ENCODE measurements around the gene GAS6.
"Not testable (repeated sequence)": the region's sequence is repeated elsewhere in the genome, so short reads cannot be mapped to it uniquely, and the experiment has no call there.

Gene GAS6

DNA sequence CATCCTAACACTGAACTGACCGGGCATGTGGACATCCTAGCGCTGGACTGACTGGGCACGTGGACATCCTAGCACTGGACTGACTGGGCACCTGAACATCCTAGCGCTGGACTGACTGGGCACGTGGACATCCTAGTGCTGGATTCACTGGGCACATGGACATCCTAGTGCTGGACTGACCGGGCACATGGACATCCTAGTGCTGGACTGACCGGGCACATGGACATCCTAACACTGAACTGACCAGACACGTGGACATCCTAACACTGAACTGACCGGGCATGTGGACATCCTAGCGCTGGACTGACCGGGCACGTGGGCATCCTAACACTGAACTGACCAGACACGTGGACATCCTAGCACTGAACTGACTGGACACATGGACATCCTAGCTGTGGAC is 73.9 kb downstream of the GAS6 start:
- DNase-seq (ENCODE audit: low spot score), result not testable (repeated sequence)

- DNase-seq (ENCODE audit: low spot score), result no peak
Observed at GRCh38 chr13:113789167-113789566, 74.7 kb downstream of the GAS6 start.

DNA sequence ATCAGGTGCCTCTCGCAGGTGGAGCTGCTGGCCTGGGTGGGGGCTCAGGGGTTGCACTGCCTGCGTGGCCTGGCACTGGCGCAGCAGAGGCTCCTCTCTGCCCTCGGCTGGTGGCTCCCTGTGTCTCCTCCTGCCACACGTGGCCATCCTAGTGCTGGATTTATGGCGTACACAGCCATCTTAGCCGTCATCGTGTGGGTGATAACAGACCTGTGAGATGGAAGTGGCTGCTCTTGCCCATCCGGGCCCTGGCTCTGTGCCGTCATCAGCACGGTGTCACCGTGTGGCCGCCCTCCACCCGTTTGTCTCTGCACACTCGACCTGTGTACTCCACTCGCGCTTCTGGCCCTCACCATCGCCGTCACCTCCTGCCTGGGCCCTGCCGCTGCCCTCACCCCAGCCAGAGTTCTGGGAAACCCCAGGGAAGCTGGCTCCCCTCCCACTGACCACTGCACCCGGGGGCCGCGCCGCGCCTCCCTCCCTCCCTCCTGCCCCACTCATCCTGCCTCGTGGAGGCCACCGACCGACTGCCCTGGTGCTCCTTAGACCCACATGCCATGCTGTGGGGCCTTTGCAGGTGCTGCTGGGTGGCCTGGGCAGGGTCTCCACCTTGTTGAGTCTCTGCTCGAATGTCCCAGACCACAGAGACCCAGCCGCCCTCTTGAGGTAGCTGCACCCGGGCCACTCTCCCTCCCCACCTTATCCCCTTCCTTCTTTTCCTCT is 75.3 kb downstream of the GAS6 start:
- no peak for DNase-seq (ENCODE audit: low spot score)

- no peak for DNase-seq (ENCODE audit: low spot score)
Observed at GRCh38 chr13:113787694-113788093, 76.2 kb downstream of the GAS6 start.

DNA sequence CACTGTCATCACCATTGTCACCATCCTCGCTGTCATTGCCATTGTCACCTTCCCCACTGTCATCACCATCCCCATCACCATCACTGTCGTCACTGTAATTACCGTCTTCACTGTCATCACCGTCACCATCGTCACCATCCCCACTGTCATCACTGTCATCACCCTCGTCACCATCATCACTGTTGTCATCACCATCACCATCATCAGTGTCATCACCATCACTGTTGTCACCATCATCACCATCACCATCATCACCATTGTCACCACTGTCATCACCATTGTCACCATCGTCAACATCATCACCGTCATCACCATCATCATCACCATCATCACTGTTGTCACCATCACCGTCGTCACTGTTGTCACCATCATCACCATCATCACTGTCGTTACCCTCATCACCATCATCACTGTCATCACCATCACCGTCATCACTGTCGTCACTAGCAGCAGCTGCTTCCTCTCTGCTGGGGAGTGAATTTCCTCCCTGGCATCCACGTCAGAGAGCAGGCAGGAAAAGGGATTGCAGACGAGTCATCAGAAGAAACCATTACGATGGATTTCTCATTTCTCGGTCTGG is 77.5 kb downstream of the GAS6 start:
- no peak for DNase-seq (ENCODE audit: low spot score)

GRCh38 chr13:113785051-113786010 is 78.5 kb downstream of the GAS6 start:
- DNase-seq (ENCODE audit: low spot score), result peak; percentile 59

- DNase-seq (ENCODE audit: low spot score), result no peak
Observed at GRCh38 chr13:113784645-113785024, 79.2 kb downstream of the GAS6 start.

GRCh38 chr13:113783966-113784644 is 79.8 kb downstream of the GAS6 start:
- no peak for DNase-seq (ENCODE audit: low spot score)

- no peak for DNase-seq (ENCODE audit: low spot score)
Observed at GRCh38 chr13:113783200-113783881, 80.5 kb downstream of the GAS6 start.

DNA sequence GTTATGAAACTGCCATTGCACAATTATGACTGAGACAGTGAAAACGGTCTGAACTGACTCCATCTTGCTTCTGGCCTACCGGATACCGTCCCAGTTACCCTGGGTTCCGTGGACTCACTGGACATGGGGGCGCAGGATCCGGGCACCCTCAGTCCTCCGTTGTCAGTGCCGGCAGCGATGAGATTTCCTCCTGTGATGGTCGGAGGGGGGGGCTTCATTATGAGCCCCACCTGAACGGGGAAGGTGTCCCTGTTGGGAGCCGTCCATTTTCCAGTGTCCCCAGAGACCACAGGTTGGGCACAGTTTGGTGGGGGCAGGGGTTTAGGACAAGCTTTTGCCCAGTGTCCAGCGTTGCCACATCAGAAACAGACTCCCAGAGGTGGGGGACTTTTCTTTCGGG is 81.4 kb downstream of the GAS6 start:
- no peak for DNase-seq (ENCODE audit: low spot score)

GRCh38 chr13:113781571-113781970 is 82.3 kb downstream of the GAS6 start:
- no peak for DNase-seq (ENCODE audit: low spot score)

DNA sequence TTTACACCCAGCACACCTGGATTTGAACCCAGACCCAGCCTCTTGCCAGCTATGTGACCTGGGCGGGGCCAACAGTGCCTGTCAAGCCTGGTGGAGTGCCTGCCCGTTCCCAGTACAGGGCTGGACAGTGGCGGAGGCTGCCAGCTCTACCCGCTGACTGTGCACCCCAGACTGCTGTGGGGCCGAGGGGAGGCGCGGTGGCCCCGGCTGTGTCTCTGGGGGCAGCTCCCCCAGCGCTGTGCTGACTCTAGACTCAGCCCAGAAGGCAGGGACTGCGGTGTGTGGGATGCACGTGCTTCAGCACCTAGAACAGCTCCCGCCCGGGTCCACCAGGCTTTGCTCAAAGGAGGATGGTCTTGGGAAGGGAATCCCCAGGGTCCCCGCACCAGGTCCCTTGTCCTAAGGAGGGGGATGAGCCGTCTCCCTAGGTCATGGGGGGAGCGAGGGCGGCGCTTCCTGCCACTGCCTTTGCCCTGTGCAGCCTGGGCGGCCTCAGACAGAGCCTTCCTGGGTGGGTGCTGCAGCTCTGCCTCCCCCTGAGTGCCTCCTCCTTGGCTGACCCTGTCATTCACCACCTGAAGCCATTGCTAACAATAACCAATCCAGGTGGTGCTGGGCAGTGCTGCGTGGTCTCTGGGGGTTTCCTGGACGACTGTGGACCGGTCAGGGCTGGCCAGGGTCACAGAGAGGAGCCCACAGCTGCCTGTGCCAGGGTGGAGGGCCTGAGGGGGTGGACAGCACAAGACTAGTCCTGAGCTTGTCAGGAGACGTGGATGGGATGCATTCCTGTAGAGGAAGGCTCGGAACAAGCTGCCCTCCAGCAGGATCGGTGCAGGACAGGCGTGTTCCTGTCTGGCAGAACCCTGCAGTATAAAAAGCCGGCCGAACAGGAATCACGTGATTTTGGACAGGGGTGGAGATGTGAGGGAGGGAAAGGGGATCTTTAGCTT is 86.3 kb downstream of the GAS6 start:
- DNase-seq (ENCODE audit: low spot score), result peak; percentile 63

GRCh38 chr13:113776231-113777125 is 87.4 kb downstream of the GAS6 start:
- DNase-seq (ENCODE audit: low spot score), result no peak

DNA sequence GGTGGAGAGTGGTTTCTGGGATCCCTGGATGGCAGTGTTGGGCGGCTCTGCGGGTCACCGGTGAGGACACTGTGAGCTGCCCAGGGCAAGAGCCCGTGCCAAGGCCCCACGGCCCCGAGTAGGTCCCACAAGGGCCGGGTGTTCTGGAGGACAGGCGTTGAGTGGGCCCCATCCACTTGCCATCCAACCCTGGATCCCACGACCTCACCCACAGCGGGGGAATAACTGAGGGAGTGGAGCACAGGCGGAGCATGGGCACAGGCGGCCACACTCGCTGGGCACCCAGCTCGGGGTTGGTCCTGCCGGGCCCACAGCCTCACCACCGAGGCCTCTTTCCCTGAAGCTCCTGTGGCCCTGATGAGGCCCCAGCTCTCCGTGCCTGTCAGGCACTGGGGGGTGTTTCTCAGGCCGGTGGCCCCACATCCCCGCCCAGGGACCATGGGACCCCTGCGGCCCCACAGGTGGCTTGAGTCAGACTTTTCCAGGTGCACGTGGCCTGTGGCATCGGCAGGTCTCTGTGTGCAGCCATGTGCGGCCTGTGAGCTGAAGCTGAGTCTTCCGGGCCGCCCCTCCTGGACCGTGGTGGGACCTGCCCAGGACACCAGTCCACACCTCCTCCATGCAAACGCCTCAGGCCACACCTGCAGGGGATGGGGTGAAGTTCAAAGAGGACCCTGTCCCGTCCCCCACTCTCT is 88.3 kb downstream of the GAS6 start:
- DNase-seq (ENCODE audit: low spot score), result no peak

DNA sequence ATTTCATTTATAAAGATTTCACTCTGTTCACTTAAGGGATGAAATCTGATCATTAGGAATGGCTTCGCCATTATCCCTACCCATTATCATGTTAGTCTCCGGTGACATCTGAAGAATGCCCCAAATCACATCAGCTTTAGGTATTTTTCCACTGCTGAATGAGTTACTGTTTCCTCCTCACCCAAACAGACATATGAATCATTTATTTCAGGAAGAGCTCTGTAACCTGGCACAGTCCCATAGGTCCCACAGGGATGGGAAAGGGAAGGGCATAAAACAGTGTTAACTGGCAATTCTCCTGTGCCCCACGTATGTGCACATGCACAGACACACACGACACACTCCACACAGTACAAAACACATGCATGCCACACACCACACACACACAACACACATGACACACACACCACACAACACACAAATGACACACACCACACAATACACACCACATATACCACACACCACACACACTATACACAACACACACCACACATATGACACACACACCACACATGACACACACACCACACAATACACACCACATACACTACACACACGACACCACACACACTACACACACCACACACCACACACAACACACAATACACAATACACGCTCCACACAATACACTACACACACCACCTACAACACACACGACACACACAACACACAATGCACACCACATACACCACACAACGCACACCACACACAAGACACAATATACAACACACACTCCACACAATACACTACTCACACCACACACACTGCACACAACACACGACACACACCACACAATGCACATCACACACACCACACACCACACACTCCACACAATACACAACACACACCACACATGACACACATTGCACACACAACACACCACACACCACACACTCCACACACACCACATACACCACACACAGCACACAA is 89.4 kb downstream of the GAS6 start:
- DNase-seq (ENCODE audit: low spot score), result peak; percentile 72

DNA sequence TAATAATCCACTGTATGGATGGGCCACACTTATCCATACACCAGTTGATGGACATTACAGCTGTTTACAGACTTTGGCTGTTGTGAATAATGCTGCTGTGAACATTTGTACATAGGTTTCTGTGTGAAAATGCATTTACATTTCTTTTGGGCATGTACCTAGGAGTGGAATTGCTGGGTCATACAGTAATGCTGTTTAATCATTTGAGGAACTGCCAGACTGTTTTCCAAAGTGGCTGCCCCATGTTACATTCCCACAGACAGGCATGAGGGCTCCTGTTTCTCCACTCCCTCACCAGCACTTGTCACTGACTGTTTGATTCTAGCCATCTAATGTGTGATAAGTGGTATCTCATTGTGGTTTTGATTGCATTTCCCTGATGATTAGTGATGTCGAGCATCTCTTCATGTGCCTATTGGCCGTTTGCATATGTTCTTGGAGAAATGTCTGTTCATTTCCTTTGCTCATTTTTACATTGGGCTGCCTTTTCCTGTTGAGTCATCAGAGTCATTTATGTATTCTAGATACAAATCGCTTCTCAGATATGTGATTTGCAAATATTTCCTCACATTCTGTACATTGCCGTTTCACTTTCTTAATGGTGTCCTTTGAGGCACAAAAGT is 92.1 kb downstream of the GAS6 start:
- DNase-seq (ENCODE audit: low spot score), result no peak

- DNase-seq (ENCODE audit: low spot score), result no peak
Observed at GRCh38 chr13:113770937-113771336, 92.9 kb downstream of the GAS6 start.

All from GM03348 (cell line).